ENCODE data around the gene TSHZ3.

The TSHZ3 gene

DNA sequence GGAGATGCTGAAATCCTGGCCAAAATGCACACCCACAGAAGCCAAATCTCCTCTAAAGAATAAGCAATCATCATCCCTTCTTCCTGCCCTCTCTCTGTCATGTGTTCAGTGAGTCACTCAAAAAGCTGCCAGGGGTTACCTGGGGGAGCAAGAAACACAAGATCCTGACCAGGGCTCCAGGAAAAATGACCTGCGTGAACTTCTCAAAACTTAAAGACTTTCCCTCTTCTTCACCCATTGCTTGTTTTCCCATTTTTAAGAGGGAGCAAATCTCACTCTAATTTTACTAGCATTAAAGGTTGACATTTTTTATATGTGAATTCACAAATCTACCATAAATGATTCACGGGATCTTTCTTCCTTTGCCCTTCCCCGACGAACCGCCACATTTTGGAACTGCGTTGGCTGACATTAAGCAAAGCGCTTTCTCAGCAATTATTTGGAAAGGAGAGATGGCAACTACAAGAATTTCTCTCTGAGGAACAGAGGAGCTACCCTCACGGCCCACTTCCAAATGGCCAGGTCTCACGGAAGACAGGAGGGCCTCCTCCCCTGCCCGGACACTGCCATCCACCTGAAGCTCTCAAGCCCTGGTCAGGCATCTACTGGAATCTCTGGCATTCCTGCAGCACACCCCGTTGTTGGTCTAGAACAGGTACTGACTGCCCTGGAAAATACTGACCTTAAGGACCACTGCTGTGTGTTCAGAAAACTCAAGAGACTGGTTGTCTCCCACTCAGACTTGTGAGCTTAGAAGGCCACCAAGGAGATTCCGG, 14.2 kb downstream of the TSHZ3 start:
- DNase-seq (ENCODE audit: low spot score): no peak

DNA sequence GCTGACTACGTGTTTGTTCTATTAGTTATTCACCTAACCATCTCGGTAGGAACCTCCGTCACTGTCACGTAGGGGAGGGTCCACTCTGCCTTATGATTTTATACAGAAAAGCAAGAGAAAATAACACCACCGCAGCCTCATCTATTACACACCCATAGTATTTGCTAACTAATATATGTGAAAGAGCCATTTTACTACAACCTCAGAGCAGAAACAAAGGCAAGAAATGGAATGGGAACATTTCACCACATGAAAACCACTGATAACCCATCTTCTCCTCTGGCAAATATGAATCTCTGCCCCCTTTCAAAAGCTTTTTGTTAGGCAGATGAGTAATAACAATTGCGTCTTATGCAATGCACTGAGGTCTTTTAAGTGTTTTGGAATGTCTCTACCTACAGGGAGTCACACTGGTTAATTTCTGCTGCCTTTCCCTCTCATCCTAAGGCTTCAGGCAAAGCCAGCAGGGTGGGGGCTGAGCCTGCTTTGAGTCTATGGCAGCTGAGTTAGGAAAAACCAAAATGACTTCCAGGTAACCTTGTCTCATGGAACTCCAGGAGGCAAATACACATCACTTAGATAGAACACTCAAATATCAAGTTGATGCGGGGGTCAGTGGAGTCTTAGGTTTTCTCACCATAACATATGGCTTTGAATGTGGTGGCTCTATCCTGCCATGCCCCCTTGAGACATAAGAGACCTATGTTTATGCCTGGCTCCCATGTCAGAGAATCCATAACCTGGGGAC, 15.0 kb downstream of the TSHZ3 start:
- DNase-seq (ENCODE audit: low spot score): no peak

DNA sequence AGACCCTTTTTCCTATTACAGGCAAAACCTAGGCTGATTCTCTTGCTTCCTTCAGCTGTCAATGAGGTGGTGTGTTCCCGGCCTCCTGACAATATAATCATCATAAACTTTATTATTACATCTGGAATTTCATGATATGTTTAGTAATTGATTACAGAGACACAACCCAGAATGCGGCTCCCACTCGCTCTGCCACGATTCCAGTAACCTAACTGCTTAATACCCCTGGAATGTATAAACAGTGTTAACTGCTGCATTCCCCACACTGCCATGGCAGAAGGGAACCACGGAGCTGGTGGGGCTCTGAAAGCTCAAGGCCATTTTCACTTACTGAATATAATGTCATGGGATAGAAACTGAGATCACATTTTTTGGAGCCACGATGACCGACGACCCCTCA, 17.1 kb downstream of the TSHZ3 start:
- no peak for DNase-seq (ENCODE audit: low spot score)

DNA sequence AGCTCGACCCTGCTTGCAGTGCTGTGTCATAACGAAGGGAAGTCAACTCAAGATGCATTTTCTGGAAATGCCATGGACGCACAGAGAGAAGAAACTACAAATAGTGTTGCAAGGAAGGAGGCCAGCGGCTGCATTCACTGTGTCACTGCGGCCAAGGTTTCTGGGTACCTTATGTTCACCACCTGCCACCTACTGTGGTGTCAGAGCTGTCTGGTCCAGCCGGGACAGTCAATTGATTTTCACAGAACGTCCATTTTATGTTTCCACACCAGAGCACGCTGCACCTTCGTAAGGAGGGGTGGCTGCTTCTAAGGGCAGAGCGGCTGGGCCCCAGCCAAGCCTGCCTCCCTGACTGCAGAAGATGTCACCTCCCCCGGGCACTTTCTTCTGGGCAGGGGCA, 17.7 kb downstream of the TSHZ3 start:
- no peak for DNase-seq (ENCODE audit: low spot score)

DNA sequence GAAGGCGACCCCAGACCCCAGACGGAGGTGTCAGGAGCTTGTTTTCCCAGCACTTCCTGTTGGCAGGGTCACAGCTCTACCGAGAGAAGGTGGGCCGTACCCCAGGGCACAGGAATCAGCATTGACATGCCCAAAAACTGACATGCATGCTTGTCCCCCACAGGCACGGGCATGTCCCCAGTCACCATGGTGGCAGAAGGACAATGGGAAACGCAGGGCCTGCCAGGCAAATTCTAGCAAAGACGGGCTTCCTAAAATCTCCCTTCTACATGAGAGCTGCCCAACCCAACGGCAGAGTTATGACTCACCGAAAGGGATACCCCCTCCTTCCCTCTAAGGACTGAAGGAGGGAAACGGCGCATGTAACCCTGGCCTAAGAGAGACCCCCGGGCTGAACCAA, 18.5 kb downstream of the TSHZ3 start:
- no peak for DNase-seq (ENCODE audit: low spot score)

DNA sequence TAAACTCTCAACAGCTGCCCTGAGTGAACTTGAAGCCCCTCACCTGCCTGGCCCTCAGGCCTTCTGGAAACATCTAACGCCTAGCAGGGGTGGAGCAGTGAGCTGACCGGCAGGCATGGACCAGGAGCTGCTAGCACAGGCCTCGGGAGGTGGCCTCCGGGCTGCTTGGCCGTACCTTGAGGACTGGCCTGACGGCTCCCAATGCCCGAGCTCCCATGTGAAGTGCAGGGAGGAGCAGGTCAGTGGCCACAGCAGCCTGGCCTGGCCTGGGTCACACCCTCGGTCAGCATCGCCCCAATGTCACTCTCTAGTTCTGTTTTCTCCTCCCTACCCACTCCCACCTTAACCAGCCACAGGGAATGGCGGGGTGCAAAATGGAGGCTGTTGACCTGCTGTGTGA, 19.0 kb downstream of the TSHZ3 start:
- DNase-seq (ENCODE audit: low spot score): no peak

DNA sequence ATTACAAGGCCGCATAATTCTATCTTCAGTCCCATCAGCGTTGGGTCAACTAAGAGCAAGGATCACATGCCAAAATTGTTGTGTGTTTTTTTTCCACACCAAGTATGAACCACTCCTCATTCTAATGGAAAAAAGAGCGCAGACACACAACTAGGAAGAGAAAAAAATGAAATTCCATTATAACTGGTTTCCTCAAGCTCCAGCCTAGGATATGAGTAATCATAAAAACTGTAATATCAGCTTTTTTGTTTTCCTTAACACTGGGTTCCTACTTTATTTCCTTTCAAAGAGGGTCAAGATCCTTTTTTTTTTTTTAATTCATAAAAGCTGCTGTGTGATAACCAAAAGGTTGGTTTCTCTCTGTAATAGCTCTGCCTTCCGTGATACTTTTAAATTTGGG, 19.4 kb downstream of the TSHZ3 start:
- DNase-seq (ENCODE audit: low spot score): no peak

DNA sequence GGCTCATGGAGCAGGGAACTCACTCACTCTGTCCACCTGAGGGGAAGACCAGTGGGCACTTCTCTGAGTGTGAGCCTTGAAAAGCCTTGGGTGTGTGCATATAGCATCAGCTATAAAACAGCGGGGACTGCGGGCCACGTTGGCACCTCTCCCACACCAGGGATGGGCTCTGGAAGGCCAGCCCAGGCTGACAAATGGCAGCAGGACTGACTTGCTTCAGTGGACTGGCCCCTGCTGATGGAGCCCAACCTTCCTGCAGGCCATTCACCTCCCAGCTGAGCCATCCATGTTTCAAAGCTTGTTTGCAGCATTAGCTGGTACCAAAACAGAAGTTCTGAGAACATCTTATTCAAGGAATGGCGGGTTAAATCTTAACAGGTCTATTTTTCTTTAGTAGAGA, 21.0 kb downstream of the TSHZ3 start:
- no peak for DNase-seq (ENCODE audit: low spot score)

DNA sequence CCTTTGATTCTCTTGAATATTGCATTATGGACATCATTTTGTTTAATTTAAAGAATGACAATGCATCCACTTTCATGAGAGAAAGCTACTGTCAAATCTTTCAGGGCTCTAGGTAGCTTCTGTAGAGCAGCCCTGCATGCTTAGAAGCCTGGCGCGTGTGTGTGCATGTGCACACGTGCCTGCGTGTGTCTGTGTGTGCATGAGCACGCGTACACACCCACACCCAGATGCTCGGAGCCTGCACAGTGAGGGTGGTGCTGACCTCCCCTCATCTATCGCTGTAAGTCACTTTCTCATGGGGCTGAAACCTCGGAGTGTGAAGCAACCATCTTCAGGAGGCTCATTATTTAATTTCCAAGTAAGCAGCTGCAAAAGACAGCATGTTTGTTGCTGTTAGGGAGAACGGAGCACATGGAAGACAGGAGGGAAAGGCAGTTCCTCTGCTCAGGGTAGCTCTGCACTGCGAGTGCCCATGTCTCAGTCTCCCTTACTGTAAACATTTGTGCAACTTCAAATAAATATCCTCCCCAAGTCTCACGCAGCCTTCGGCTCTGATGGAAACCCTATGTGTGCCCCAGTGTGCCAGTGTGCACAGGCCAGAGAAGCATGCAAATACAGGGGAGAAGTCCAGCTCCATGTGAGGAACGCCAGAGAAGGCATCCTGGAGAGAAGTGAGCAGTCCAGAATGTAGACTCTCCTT, 22.8 kb downstream of the TSHZ3 start:
- DNase-seq (ENCODE audit: low spot score): no peak

DNA sequence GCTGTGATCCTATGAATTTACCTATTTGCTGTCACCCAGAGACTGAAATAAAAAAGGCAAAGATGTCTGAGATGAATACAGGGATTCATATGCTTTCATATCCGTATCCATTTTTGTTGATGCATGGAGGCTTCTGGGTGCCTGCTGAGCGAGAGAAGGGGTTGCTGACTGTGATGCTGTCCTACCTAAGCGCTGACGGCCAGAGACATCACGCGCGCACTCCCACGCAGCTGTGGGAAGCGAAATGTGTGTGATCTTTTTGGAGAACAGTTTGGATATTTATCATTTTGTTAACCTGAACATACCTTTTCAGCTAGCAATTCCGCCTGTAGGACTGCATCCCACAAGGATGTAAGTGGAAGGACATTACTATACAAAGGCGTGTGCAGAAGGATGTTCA, 23.9 kb downstream of the TSHZ3 start:
- no peak for DNase-seq (ENCODE audit: low spot score)

DNA sequence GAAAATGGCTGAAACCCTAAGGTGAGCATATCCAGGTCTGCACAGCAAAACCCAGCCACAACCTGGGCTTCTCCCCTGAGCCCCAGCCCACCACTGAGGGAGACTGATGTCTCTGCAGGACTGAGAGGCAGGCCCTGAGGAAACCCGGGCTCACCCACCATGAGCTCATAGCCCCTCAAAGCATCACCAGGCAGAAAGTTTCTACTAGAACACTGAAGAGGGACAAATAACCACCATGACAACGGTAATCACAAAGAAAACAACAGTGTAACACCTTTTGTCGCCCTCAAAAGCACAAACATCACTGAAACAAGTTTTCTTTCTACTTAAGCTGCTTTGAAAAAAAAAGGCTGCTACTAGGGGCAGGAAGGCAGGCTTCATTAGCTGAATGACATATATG, 29.8 kb downstream of the TSHZ3 start:
- no peak for DNase-seq (ENCODE audit: low spot score)

DNA sequence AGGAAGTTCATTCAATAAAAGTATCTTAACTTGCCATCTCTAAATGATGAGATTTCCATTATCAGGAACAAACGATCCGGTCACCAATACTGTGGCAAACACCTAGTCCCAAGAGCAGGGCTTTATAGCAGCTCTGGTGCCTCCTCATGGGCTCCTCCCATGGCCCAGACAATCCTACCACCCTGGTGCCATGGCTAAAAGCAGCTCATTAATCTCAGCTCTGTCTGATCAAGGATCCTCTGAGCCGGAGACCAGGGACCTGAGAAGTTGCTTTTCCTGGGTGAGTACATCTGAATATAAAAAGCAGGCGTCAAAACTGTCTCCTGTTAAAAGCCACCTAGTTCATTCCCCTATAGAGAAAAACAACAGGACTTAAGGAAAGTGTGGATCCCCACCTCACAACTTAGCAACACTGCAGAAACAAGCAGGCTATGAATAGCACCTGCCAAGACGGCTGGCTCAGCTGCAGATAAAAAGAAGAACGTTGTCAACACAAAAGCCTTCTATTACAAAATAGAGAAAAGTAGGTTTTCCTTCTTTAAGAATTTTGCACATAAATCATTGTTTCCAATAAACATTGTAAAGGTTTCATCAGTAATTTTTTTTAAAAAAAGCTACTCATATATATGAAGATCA, 30.3 kb downstream of the TSHZ3 start:
- DNase-seq (ENCODE audit: low spot score): no peak

DNA sequence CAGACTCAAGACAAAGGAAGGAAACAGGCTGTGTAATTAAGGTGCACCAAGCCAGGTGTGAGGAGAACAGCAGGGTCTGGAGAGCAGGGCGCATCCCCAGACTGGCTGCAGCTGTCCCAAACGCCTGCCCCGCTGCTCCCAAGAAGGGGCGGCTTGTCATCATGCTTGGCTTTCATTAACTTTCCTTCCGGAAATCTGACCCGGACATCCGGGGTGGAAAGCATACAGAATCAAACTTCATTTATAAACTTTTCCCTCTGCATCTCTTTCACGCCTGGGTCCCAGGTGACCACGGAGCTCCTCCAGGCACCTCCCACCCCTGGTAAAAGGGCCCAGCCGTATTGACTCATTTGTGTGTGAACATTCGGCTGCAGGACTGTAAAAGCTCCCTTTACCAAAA, 31.7 kb downstream of the TSHZ3 start:
- DNase-seq (ENCODE audit: low spot score): no peak

DNA sequence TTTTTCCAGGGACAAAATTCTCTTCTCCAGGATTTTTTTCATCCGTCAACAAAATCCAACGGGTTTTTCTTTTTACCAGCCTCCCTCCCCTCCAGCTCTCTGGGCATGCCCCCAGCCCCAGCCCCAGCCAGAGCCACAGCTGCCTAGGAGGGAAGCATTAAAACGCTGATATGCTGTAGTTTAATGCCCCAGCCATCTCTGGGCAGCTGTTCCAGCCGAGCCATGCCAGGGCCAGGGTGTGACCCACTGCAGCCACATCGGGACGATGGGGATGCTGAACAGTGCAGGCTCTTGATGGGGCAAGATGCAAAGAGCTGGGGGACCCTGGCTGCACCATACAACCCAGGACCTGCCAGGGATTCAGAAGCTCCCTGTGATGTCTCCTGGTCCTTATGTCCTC, 32.1 kb downstream of the TSHZ3 start:
- DNase-seq (ENCODE audit: low spot score): no peak

DNA sequence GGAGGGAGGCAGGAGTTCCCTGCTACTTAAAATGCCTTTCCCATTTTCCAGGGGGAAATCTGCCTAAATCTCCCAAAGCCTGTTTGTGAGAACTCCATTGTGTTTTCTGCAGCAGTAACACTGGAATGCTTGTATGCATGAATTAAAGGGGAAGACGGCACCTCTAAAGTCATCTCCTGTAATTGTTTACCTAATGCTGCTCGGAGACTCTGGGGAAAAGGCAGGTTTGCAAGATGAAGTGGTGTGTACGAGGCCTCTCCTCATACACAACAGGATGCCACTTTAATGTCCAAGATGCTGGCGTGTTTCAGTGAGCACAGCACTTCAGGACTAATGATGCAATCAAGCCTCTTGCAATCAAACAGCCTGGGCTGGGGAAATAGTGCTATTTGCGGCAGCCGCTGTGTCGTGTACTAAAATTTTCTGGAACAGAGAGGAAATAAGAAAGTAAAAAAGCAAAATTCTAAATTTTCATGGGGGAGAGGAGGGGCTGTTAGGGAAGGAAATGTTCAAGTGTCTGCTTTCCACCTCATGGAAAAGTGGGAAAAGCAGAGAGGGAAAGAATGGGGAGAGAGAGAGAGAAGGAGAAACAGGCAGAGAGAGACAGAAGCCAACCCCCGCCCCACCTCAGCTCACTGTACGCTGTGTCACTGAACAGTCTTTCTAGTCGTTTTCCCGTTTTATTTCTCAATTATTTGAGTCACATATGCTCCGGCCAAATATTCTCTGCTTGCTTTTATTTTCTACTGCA, 32.9 kb downstream of the TSHZ3 start:
- no peak for DNase-seq (ENCODE audit: low spot score)

DNA sequence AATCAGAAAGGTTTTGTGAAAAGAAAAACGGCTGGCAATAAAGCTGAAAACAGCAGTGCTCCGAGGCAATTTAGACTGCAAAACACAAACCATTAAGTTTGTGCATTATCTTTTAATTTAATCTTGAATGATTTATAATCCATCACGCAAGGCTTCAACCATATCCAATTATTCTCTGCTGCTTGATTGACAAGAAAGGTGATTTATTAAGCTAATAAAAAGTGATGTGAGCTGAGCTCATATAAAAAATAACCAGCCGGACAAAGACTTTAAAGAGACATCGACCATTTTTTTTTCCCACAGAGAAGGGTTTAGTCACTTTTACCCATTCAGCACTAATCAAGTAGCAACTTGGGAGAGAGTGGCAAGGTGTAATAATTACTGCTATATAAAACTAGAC, 33.6 kb downstream of the TSHZ3 start:
- DNase-seq (ENCODE audit: low spot score): no peak

DNA sequence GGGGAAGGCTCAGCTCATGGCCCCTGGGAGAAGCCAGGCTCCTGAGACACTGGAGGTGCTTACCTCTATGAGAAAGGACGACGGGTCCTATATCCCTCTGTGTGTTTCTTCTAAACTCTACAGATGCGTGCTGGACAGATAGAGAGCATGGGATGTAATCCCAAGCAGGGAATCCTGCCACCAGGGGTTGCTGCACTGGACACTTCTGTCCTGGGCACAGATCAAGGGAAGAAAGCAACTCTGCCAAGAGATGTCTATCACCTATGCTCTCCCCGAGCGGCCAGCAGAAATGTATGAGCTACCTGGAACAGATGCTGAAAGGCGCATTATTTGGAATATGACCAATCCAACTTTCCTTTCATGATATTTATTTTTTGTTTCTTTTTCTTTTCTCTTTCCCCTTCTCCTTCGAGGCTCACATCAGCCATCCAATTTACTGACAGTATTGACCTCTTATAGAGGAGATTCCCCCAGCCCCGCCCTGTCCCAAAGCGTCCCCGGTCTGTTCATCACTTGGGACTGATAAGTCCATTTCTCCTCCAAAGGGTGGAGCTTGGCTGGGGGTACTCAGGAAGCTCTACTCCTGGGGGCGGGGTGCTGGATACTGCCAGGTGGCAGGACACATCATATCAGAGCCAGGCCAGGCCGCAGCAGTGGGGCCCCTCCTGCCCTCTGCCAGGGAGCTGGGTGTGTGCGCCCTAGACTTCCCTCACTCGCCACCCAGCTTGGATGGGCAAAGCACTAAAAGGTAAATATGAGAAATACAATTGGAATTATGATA, 34.2 kb downstream of the TSHZ3 start:
- DNase-seq (ENCODE audit: low spot score): no peak

DNA sequence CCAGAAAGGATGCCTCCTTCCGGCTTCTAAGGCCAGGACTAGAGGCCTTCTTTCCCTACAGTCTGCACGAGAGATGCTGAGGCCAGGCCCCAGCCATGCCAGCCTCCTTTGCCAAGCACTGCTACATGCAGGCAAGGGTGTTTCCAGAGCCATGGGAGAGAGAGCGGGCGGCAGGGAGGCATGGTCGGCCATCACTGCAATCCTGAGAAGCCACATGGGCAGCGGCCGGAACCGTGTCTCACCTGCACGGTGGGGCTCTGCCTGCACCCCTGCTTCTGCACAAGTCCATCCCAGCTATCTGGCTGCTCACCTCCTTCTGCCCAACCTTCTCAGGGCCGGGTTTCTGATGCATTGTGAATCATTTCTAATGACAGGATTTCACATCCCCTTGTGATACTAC, 35.1 kb downstream of the TSHZ3 start:
- DNase-seq (ENCODE audit: low spot score): no peak

DNA sequence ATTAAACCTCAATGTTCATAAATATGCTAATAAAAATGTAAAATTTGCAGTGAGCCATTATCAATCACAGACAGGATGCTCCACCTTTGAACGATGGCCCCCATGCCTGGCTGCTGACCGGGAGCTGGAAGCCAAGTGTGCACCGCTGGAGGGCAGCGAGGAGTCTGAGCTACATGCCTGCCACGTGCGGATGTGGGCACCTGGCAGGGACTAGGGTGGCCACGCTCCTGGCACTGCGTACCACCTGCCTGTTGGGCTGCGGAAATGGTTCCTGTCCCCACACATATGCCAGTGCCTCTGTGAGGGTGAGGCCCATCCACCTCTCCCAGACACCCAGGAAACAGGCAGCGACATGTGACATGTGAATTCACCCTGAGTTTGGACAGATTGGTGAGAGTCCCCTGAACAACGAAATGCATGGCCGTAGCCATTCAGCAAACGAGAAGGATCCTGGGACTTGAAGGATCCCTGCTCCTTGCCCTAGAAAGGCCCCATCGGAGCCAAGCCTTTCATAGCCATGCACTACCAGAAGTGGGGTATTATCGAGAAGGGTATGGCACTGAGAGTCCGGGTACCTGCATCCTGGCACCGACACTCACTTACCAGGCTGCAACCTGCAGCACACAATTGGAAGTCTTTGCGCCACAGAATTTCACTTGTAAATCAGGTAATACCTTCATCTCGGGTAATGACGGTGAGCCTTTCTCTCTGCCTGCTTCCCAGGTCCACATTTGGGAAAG, 35.8 kb downstream of the TSHZ3 start:
- DNase-seq (ENCODE audit: low spot score): no peak

DNA sequence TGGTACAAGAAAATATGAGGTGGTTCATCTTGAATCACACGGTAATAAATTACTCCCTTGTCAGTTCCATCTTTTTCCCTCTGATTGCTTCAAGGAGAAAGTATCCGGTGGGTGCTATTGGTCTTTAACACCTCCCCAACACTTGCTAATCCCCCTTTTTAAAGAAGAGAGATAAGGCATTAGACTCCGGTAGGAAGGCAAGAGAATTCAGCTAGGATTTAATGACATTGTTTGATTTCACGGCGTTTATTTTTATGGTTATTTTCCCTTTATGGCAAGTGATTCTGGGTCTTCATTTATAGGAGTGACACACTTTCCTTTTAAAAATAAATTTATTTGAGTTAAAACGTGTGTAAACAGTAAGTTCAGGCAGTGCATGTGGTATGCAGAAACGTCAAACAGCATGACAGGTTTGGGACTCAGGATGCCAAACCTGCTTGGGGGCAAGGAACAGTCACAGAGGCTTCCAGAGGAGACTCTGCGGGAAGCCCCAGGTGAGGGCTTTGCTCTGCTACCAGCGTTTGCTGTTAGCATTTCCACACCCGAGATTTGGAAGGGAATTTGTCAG, 36.5 kb downstream of the TSHZ3 start:
- no peak for DNase-seq (ENCODE audit: low spot score)
